Fibroblast of gingiva (primary cell): Measurements from ENCODE around the gene TUBD1.
"Not testable (repeated sequence)": the region's sequence is repeated elsewhere in the genome, so short reads cannot be mapped to it uniquely, and the experiment has no call there.

Source experiments
- DNase-seq: peaks from one replicate; pipeline ENCODE4 v3.0.0-alpha.2; 2011; ENCODE audit warnings: low read depth

The TUBD1 gene

DNA sequence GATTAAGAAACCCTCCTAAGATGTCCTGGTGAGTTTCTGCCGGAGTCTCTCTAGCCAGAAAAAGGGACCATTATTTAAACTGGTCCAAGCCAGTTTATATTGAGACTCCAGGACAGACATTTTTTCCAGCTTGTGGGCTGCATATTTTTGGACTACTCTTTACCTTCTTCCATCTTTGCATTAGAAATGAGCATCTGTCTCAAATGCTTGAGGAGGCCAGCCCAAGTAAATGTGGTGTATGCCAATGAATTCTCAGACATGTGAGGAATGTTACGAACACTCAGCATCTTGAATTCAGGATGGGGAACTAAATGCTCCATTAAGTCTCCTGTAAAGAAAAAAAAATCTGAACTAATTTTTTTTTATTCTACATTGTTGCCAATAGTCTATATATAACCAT, 18.4 kb downstream of the TUBD1 start:
- DNase-seq, result no peak

DNA sequence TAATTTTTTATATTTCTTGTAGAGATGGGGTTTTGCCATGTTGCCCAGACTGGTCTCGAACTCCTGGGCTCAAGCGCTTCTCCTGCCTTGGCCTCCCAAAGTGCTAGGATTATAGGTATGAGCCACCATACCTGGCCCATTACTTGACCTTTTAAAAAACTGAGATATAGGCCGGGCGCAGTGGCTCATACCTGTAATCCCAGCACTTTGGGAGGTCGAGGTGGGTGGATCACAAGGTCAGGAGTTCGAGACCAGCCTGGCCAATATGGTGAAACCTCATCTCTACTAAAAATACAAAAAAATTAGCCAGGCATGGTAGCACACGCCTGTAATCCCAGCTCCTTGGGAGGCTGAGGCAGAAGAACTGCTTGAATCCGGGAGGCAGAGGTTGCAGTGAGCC, 19.3 kb downstream of the TUBD1 start:
- DNase-seq, result not testable (repeated sequence)

DNA sequence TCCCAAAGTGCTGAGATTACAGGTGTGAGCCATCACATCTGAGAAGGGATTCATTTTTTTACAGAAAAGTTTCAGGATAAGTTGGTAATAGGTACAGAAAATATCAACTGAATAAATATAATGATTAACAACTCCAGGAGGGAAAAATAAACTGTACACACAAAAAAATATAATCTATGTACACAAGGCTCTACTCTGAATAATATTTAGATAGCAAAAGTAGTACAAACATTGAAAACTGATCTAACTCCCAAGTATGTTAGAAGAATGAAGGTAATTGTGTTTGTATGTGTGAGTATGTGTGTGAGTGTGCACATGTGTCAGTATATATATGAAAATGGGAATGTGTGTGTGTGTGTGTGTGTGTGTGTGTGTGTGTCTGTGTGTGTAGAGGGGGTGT, 20.4 kb downstream of the TUBD1 start:
- no peak for DNase-seq

DNA sequence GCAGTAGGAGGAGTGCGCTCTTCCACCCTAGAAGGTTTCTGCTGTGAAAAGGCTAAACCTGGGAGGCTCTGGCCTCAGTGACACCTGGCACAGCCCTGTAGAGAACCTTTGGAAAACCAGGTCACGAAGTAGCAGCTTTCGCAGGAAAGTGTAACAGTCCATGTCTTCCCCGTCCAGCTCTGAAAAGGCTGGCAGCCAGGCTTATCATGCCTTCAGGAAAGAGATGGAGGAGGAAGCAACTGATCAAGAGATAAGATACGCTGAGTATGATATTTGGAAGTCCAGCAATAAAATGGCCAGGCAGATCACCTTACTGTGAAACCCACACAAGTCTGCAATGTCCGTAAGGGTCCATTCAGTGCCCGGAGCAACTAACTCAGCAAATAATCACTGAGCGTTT, 22.3 kb downstream of the TUBD1 start:
- DNase-seq, result no peak

GRCh38 chr17:59869941-59870218, 22.9 kb downstream of the TUBD1 start:
- no peak for DNase-seq

GRCh38 chr17:59863616-59864015, 29.1 kb downstream of the TUBD1 start:
- peak; percentile 14 for DNase-seq

- peak; percentile 66 for DNase-seq
Measured at GRCh38 chr17:59859444-59860025, 33.2 kb downstream of the TUBD1 start.

GRCh38 chr17:59858932-59859331, 33.8 kb downstream of the TUBD1 start:
- no peak for DNase-seq

GRCh38 chr17:59858167-59858816, 34.5 kb downstream of the TUBD1 start:
- DNase-seq, result peak; percentile 49

- no peak for DNase-seq
Measured at GRCh38 chr17:59856859-59857794, 35.6 kb downstream of the TUBD1 start.

GRCh38 chr17:59853919-59854729, 38.6 kb downstream of the TUBD1 start:
- not testable (repeated sequence) for DNase-seq

DNA sequence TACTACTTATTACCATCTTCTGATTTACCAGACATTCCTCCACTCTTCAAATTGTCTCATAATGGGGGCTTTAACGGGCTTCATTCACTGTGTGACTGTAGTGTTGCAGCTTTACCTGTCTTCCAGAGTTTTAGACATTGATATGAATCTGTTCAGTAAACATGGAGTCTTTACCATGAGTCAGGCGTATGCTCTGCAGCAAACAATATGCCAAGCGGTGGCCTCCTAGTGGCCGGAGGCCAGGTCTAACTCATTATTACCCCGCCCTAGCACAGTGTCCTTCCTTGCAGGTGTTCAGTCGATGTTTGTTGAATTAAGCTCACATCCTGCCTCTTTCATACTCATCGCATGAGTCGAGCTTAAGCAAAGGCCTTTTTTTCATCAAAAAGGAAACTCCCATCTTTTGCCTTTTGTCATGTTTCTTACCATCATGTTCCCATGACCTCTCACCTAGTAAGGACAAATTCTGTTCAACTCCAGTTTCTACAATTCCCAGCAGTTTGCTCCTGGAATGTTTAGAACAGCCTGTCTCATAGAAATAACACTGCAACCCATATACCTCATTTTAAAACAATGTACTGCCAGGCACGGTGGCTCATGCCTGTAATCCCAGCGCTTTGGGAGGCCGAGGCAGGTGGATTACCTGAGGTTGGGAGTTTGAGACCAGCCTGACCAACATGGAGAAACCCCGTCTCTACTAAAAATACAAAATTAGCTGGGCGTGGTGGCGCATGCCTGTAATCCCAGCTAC, 39.4 kb downstream of the TUBD1 start:
- peak; percentile 77 for DNase-seq

GRCh38 chr17:59852847-59853167, 39.9 kb downstream of the TUBD1 start:
- DNase-seq, result not testable (repeated sequence)

- DNase-seq, result peak; percentile 97
Measured at GRCh38 chr17:59851439-59852375, 41.0 kb downstream of the TUBD1 start.

DNA sequence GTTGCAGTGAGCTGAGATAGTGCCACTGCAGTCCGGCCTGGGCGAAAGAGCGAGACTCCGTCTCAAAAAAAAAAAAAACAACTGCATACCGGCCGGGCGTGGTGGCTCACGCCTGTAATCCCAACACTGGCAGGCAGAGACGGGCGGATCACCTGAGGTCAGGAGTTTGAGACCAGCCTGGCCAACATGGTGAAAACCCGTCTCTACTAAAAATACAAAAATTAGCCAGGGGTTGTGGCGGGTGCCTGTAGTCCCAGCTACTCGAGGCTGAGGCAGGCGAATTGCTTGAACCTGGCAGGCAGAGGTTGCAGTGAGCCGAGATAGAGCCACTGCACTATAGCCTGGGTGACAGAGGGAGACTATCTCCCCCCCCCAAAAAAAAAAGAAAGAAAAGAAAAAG, 42.4 kb downstream of the TUBD1 start:
- not testable (repeated sequence) for DNase-seq

GRCh38 chr17:59848778-59849177, 44.0 kb downstream of the TUBD1 start:
- DNase-seq, result peak; percentile 91

- no peak for DNase-seq
Measured at GRCh38 chr17:59848385-59848668, 44.4 kb downstream of the TUBD1 start.

DNA sequence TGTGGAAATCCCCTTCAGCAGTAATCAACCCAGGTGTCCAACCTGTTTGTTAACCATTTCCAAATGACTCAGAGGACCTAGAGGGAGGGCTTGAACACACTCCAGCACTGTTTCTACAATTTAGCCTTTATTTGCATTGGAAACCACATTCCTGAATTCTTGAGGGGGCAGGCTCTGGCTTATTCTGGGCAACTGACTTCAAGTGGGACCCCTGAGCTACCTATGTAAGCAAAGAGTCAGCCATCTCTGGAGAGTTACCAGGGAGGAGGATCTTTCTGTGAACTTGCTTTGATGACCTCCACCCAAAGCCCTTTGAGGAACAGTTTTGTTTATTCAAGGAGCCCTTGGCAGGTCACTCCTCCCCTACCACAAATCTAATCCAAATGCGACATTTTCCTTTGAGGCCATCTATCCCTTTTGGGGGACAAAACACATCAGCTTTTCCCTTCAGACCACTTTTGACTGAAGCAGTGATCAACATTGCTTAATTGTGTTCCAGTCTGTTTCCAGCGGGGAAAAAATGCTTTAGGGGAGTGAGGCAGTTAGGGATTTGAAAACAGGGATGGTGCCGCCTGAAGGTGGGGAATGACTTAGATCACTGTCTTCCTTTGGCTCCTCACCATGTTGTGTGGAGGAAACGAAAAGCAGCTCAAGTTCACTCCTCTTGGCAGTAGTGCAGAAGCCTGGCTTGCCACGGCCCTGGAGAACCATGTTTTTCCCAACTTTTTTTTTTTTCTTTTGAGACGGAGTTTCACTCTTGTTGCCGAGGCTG, 46.2 kb downstream of the TUBD1 start:
- DNase-seq, result peak; percentile 94

DNA sequence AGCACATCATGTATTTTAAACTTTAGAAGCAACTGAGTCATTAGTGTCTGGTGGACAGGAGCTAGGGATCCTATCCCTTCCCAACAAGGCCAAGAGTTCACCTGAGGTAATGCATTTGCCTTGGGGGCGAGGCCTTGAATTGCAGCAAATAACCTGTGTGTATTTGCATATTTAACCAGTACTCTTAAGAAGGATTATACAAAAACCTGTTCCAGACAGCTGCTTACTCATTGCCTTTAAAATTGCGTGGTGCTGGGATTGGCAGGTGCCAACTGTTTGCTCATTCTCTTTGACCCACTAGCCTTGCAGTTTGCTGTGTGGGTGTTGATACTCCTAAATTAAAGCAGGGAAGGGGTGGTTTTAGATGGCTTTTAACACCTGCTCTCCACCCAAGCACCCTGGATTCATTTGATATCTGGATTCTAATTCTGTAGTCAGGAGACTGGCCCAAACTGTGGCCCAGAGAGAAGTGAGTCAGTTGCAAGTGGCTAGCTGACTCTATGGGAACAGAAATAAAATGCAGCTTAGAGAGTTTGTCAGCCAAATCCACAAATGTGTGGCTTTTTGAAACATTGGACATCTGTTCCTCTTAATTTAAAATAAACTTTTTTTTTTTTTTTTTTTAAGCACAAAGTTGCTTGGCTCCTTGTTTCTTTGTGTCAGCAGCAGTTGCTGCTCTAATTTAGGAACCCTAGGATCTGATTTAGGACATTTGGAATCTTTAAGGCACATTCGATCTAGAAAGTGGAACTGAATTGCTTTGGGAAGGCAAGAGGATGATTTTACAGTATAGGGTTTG, 46.9 kb downstream of the TUBD1 start:
- peak; percentile 84 for DNase-seq
